ENCODE results near the gene DDR2.
A peak's percentile ranks its signal among the peaks of the same experiment; 100 is the strongest.

DDR2 gene

DNA sequence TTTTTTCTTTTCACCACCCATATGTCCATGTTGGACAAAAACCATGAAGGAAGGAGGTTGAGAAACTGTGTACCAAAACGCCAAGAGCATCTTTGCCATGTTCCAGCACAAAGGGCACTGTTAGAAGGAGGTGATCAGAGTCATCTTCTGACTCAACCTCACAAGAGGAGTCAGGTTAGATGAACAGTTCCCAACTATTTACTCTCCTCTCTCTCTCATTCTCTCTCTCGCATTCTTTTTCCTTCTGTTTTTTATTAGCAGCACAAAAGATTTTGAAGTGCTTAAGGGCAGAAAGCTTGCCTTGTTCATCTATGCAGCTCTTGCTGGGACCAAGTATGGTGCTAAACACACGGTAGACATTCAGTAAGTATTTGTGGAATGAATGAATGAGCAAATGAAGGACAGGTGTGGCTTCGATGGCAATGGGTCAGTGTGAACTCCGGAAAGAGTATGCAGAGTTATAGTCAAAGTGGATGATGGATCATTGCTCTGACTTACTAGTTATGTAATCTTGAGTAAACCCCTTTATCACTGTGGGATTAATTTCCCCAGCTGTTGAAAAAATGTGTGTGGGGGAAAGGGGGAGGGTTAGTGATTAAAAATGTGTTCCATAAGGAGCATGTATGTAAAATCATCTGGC lies 33.9 kb downstream of the DDR2 start:
- no peak overlapping the region for H3K27ac ChIP-seq

DNA sequence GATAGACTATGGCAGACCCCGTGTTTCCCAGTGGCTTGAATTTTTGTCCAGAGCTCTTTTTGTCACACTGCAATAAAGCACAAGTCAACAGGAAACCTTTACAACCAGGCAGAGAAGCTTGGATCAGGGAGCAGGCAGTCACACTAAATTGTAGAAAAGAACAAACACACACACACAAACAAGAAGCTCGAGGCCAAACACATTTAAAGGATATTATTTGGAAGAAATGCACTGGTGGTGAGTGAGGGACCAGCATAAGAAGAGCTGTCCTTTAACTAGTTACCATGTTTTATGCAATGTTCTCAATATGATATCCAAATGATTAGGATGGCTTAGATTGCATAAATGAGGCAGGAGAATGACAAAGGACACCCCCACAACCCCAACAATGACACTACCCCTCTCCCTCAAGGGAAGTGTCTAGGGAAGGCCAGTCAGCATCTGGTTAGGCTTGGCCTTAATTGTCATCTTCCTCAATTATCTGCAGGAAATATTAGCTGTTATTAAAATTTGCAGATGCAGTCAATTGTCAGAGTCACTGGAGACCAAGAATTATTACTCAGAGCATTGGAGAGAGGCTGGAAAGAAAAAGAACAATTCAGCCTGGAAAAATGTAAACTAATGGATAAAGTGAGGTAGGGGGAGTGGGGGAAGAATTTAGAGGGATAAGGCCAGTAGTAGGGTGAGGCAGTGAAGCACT lies 35.3 kb downstream of the DDR2 start:
- in situ Hi-C loops (cut with HindIII; ENCODE audit: low pct_ligation_motif_present, low sequenced_read_pairs) = no loop called here

More for the DNA sequence above, 33.9 kb downstream of the DDR2 start:
- Histone ChIP-seq H3K27me3 (replicated peaks) (no peaks in the 10 kb centered on the region), H3K4me3 (ENCODE audit: low read depth, low read length) (no peak overlapping the region), H3K36me3 (replicated peaks) (no peaks in the 10 kb centered on the region)
- DNase-seq = no peak
- TF ChIP-seq, protein P1, sequence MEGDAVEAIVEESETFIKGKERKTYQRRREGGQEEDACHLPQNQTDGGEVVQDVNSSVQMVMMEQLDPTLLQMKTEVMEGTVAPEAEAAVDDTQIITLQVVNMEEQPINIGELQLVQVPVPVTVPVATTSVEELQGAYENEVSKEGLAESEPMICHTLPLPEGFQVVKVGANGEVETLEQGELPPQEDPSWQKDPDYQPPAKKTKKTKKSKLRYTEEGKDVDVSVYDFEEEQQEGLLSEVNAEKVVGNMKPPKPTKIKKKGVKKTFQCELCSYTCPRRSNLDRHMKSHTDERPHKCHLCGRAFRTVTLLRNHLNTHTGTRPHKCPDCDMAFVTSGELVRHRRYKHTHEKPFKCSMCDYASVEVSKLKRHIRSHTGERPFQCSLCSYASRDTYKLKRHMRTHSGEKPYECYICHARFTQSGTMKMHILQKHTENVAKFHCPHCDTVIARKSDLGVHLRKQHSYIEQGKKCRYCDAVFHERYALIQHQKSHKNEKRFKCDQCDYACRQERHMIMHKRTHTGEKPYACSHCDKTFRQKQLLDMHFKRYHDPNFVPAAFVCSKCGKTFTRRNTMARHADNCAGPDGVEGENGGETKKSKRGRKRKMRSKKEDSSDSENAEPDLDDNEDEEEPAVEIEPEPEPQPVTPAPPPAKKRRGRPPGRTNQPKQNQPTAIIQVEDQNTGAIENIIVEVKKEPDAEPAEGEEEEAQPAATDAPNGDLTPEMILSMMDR (IDR thresholded peaks at IDR 0.05; ENCODE audit: low read depth, low read length, missing control alignments) = no peak
- in situ Hi-C loops (cut with HindIII; ENCODE audit: low pct_ligation_motif_present, low sequenced_read_pairs) = no loop called here

DNA sequence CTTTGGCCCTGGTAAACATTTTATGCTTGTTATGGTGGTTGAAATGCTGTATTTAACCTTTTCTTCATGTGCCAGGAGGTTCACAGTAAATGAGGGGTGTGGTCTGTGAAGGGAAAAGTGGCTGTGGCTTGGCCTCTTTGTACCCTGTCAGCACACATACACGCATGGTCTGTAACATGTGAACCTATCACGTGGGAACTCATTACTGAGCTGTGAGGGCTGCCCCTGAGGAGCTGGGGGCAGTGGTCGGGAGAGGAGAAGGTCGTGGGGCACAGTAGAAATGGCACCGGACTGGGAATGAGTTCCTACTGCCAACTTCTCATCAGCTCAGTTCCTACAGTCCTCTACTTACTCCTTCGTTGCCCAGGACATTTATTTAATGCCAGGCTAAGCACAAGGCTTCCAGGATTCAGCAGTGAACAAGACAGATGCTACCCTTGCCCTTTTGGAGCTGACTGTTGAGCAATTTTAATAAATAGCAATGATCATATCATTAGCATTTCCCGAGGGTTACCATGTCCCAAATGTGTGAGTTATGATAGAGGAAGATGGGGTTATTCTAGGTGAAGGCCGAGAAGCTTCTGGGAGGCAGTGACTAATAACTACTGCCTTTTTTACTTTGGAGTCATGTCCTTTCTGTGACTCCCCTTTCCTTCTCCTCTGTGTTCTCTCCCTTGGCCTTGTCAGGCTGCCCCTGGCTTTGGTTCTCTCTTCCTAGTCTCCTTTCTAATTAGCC lies 38.8 kb downstream of the DDR2 start:
- no peak overlapping the region for H3K4me3 ChIP-seq (ENCODE audit: low read depth, low read length)
- no peaks in the 10 kb centered on the region for H3K27me3 ChIP-seq (replicated peaks)
- H3K27ac ChIP-seq = peak overlapping the region; percentile 66
- TF ChIP-seq, protein P1 (IDR thresholded peaks at IDR 0.05; ENCODE audit: low read depth, low read length, missing control alignments) = no peak
- in situ Hi-C loops (cut with HindIII; ENCODE audit: low pct_ligation_motif_present, low sequenced_read_pairs) = no loop called here
- H3K36me3 ChIP-seq (replicated peaks) = no peaks in the 10 kb centered on the region
- DNase-seq = peak; percentile 57

More for the DNA sequence above, 35.3 kb downstream of the DDR2 start:
- TF ChIP-seq, protein P1 (IDR thresholded peaks at IDR 0.05; ENCODE audit: low read depth, low read length, missing control alignments) = no peak
- Histone ChIP-seq H3K27ac (no peak overlapping the region), H3K36me3 (replicated peaks) (no peaks in the 10 kb centered on the region), H3K27me3 (replicated peaks) (no peaks in the 10 kb centered on the region), H3K4me3 (ENCODE audit: low read depth, low read length) (no peak overlapping the region)
- DNase-seq = no peak

DNA sequence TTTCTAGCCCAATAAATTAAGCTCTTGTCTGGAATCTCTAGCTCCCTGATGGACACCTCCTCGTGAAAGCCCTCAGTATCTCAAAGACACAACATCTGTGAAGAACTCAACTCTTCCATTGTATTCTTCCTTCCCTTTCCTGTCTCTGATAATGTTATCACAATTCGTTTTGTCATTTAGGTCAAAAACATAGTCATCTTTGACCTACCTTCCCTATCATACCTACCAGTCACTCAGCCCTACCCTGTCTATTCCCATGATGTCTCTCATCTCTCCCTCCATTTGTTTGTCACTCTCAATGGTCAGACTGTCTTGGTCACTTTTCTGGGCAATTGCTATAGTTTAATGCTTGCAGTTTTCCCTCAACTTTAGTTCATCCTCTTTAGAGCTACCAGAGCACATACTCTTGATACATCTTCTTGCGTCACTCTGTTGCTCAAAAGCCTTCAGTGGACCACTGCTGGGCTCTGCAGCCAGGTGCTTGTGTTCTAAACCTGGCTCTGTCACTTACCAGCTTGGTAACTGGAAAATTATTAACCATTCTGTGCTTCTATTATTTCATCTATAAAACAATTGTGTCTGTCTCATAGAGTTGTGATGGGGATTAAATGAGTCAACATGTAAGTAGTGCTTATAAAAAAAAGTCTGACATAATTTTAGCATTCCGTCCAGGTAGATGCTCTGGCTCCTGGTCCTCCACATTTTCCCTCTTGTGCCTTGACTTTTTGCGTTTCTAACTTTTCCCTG lies 39.6 kb downstream of the DDR2 start:
- Histone ChIP-seq H3K4me3 (ENCODE audit: low read depth, low read length) (no peak overlapping the region), H3K27ac (peak overlapping the region; percentile 66), H3K36me3 (replicated peaks) (no peaks in the 10 kb centered on the region), H3K27me3 (replicated peaks) (no peaks in the 10 kb centered on the region)
- no peak for DNase-seq
- in situ Hi-C loops (cut with HindIII; ENCODE audit: low pct_ligation_motif_present, low sequenced_read_pairs) = no loop called here
- TF ChIP-seq, protein P1 (IDR thresholded peaks at IDR 0.05; ENCODE audit: low read depth, low read length, missing control alignments) = no peak

DNA sequence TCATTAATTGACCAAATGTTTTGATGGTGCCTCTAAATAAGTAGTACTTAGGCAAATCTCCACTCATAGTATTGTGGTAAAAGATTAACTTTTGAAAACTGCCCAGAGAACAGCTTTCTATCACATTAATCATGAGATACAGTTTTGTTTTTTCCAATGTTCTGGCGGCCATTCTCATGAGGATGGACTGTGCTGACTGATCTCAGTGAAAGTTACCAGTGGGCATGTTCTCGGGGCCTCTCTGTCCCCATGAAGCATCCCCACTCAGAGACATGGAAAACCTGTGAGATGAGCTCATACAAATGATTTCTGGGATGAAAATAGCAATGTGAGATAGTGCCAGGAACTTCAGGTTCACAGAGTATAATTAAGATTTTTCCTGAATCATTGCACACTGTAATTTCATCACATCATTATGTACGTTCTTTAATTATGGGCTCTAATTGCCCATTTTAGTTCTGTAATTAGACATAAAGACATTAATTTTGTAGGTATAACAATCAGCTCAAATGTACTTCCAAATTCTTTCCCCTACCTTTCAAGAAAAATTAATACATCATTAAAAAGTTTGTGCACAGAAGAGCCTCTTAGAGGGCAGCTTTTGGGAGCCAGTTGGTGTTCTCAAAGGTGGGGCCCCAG lies 40.5 kb downstream of the DDR2 start:
- no peak for DNase-seq
- Histone ChIP-seq H3K4me3 (ENCODE audit: low read depth, low read length) (no peak overlapping the region), H3K36me3 (replicated peaks) (no peaks in the 10 kb centered on the region), H3K27me3 (replicated peaks) (no peaks in the 10 kb centered on the region), H3K27ac (peak overlapping the region; percentile 36)
- in situ Hi-C loops (cut with HindIII; ENCODE audit: low pct_ligation_motif_present, low sequenced_read_pairs) = no loop called here
- TF ChIP-seq, protein P1 (IDR thresholded peaks at IDR 0.05; ENCODE audit: low read depth, low read length, missing control alignments) = no peak
